SK-N-SH (cell line): ENCODE measurements around the gene NBR1. TPM values are rescaled to one million over a fixed set of nuclear protein-coding genes. Genes with fewer than 3 reads are reported as not detected.
"Not testable (repeated sequence)": the region's sequence is repeated elsewhere in the genome, so short reads cannot be mapped to it uniquely, and the experiment has no call there.

ENCODE experiments used
- CTCF ChIA-PET: fragments of 300-600, 350-600 bp; formaldehyde crosslinking; extraction: SDS; loops from one replicate; lab custom pipeline; 2021; lab: Yijun Ruan, JAX
- POLR2A ChIA-PET: fragments of 350-600 bp; sonication (Branson Sonifier 250); formaldehyde crosslinking; extraction: SDS; loops from one replicate; lab custom pipeline; 2020; ENCODE audit warnings: antibody characterized with exemption, inconsistent platforms; lab: Yijun Ruan, JAX
- DNase-seq: peaks from one replicate; pipeline ENCODE4 v3.0.0; 2012
- H2AFZ ChIP-seq: fragments of 200-600 bp; sonication (generic); 2 replicates; pipeline ENCODE4 v1.8.1; 2016; ENCODE audit warnings: antibody characterized with exemption, mild to moderate bottlenecking, low read depth
- H3F3A ChIP-seq: fragments of 200-600 bp; sonication (generic); replicated peaks from 2 replicates; pipeline ENCODE3; 2016; ENCODE audit warnings: antibody characterized with exemption, mild to moderate bottlenecking; ENCODE audit not compliant: insufficient read depth
- H3K27ac ChIP-seq, 2 experiments: fragments of 200-500 bp in 1 of 2; fragments of 200-600 bp in 1 of 2; sonication (Bioruptor generic) in 1 of 2; sonication (generic), shearing (Covaris generic) in 1 of 2; 2 replicates each; pipeline versions ENCODE4 v1.5.1 to v1.6.1; 2014 to 2016; ENCODE audit warnings: low read depth in 2 of 2, inconsistent platforms in 1 of 2, low read length in 1 of 2, mild to moderate bottlenecking in 1 of 2, mixed read lengths in 1 of 2
- H3K27me3 ChIP-seq: fragments of 200-600 bp; sonication (generic), shearing (Covaris generic); 2 replicates; pipeline ENCODE4 v1.6.1; 2016; ENCODE audit warnings: mixed run types; ENCODE audit not compliant: insufficient read depth
- H3K36me3 ChIP-seq, 2 experiments: fragments of 200-500 bp in 1 of 2; fragments of 200-600 bp in 1 of 2; sonication (Bioruptor generic) in 1 of 2; sonication (generic) in 1 of 2; replicated peaks in 1 of 2; 2 replicates each; pipeline versions ENCODE3 to v1.5.1; 2014 to 2016; ENCODE audit warnings: low read length in 1 of 2, mild to moderate bottlenecking in 1 of 2; ENCODE audit not compliant: insufficient read depth in 2 of 2, control insufficient read depth in 1 of 2
- H3K4me1 ChIP-seq, 2 experiments: fragments of 200-500 bp in 1 of 2; fragments of 200-600 bp in 1 of 2; sonication (Bioruptor generic) in 1 of 2; sonication (generic), shearing (Covaris generic) in 1 of 2; 2 replicates each; pipeline versions ENCODE4 v1.5.1 to v1.6.1; 2014 to 2016; ENCODE audit warnings: low read depth in 1 of 2, low read length in 1 of 2, mixed run types in 1 of 2; ENCODE audit not compliant: insufficient read depth in 2 of 2, control insufficient read depth in 1 of 2
- H3K4me2 ChIP-seq: fragments of 200-600 bp; sonication (generic), shearing (Covaris generic); 2 replicates; pipeline ENCODE4 v1.6.1; 2017; ENCODE audit warnings: mixed run types
- H3K4me3 ChIP-seq, 2 experiments: fragments of 200-500 bp in 1 of 2; fragments of 200-600 bp in 1 of 2; sonication (Bioruptor generic) in 1 of 2; sonication (generic), shearing (Covaris generic) in 1 of 2; 2 replicates each; pipeline versions ENCODE4 v1.5.1 to v1.8.1; 2014 to 2016; ENCODE audit warnings: low read depth in 2 of 2, inconsistent platforms in 1 of 2, low read length in 1 of 2, mild to moderate bottlenecking in 1 of 2, mixed read lengths in 1 of 2, moderate library complexity in 1 of 2
- H3K79me2 ChIP-seq: fragments of 200-600 bp; sonication (generic); 2 replicates; pipeline ENCODE4 v1.8.1; 2017; ENCODE audit warnings: mild to moderate bottlenecking; ENCODE audit not compliant: insufficient read depth
- H3K9ac ChIP-seq: fragments of 200-600 bp; sonication (generic); 2 replicates; pipeline ENCODE4 v1.6.1; 2017; ENCODE audit warnings: mixed run types
- H3K9me2 ChIP-seq: fragments of 200-600 bp; sonication (generic); 2 replicates; pipeline ENCODE4 v1.6.1; 2017; ENCODE audit warnings: mixed run types
- H3K9me3 ChIP-seq: fragments of 200-600 bp; sonication (generic); 2 replicates; pipeline ENCODE4 v1.6.1; 2017; ENCODE audit warnings: mixed run types, mild to moderate bottlenecking, moderate library complexity
- H4K20me1 ChIP-seq: fragments of 200-600 bp; sonication (generic); 2 replicates; pipeline ENCODE4 v1.6.1; 2017; ENCODE audit warnings: mild to moderate bottlenecking, mixed run types; ENCODE audit not compliant: insufficient read depth
- EP300 ChIP-seq, 2 experiments: IDR thresholded peaks; 2 replicates each; pipeline versions ENCODE4 v1.4.0 to v1.6.1; 2012; ENCODE audit warnings: borderline replicate concordance in 1 of 2, low read depth in 1 of 2, low read length in 1 of 2
- FOSL2 ChIP-seq: IDR thresholded peaks from 2 replicates; pipeline ENCODE4 v1.4.0; 2012; ENCODE audit warnings: low read depth, mild to moderate bottlenecking, moderate library complexity, borderline replicate concordance
- FOXJ3 ChIP-seq: sonication (generic); formaldehyde crosslinking; IDR thresholded peaks from 2 replicates; pipeline ENCODE4 v1.5.1; 2020; ENCODE audit warnings: mild to moderate bottlenecking, missing genetic modification reagents
- GABPA ChIP-seq: IDR thresholded peaks from 2 replicates; pipeline ENCODE4 v1.4.0; 2012; ENCODE audit warnings: low read depth, mild to moderate bottlenecking
- MAX ChIP-seq: IDR thresholded peaks from 2 replicates; pipeline ENCODE4 v1.4.0; 2012; ENCODE audit warnings: low read depth
- MEF2A ChIP-seq: IDR thresholded peaks from 2 replicates; pipeline ENCODE4 v1.4.0; 2012; ENCODE audit warnings: low read depth, borderline replicate concordance
- MXI1 ChIP-seq: IDR thresholded peaks from 2 replicates; pipeline ENCODE4 v1.6.1; 2012; ENCODE audit warnings: mild to moderate bottlenecking, low read depth, low read length, improper control_type of control experiment
- NFIC ChIP-seq: IDR thresholded peaks from 2 replicates; pipeline ENCODE4 v1.4.0; 2012; ENCODE audit warnings: borderline replicate concordance
- RAD21 ChIP-seq: IDR thresholded peaks from 2 replicates; pipeline ENCODE4 v1.6.1; 2012; ENCODE audit warnings: mild to moderate bottlenecking, low read length
- RCOR1 ChIP-seq: fragments of 150-350 bp; IDR thresholded peaks from 2 replicates; pipeline ENCODE4 v1.6.1; 2017; ENCODE audit warnings: antibody characterized with exemption, low read length
- REST ChIP-seq: IDR thresholded peaks from 2 replicates; pipeline ENCODE4 v1.6.1; 2012; ENCODE audit warnings: mild to moderate bottlenecking, low read depth, low read length, moderate library complexity
- RXRA ChIP-seq: IDR thresholded peaks from 2 replicates; pipeline ENCODE4 v1.4.0; 2012; ENCODE audit warnings: low read depth, mild to moderate bottlenecking, borderline replicate concordance
- SMC3 ChIP-seq: IDR thresholded peaks from 2 replicates; pipeline ENCODE4 v1.6.1; 2012; ENCODE audit warnings: low read depth, low read length, improper control_type of control experiment
- YY1 ChIP-seq: IDR thresholded peaks from 2 replicates; pipeline ENCODE4 v1.4.0; 2012; ENCODE audit warnings: low read depth, mild to moderate bottlenecking
- WGBS: methylation state at CpG from one replicate; pipeline ENCODE4 v1.1.6; 2017; ENCODE audit warnings: low lambda C conversion rate; 5-methylcytosine and 5-hydroxymethylcytosine counted together
- polyA plus RNA-seq, 3 experiments: library from polyadenylated mRNA; depleted of rRNA; stranded (reverse); fragments of >200 nt; gene quantifications; 2 replicates each; pipeline ENCODE4 v1.2.3, GENCODE V29; 2012
- TF ChIP-seq, protein P1 (sequence below): IDR thresholded peaks from 2 replicates; pipeline ENCODE4; 2012

Gene NBR1
- polyA plus RNA-seq, 1 of the 3 experiments (the other 2 are of a cell fraction) = 41.4 TPM

GRCh38 chr17:43129671-43130010, 41.4 kb upstream of the NBR1 start (continued):
- TF ChIP-seq REST (no peak), GABPA (no peak), RCOR1 (no peak), RAD21 (no peak), SMC3 (no peak)

DNA sequence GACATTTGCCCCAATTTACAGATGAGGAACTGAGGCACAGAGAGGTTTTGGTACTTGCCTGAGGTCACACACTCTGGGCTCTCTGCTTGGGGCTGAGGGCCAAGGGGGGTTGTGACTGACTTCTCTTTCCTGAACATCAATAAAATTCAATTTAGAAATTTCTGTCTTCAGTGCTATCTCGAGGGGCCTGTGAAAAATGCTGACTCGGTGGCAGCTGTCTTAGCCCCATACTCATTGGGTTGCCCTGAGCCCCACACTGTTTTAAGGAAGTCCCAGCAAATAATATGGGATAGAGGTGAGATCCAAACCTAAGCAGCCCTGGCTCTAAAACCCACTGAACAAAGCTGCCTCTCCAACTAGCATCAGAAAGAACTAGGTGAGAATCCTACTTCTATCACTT, 38.9 kb upstream of the NBR1 start:
- 67% methylated on average over 2 of the region's 2 CpGs for WGBS
- H3K27ac ChIP-seq = no peak overlapping the region

DNA sequence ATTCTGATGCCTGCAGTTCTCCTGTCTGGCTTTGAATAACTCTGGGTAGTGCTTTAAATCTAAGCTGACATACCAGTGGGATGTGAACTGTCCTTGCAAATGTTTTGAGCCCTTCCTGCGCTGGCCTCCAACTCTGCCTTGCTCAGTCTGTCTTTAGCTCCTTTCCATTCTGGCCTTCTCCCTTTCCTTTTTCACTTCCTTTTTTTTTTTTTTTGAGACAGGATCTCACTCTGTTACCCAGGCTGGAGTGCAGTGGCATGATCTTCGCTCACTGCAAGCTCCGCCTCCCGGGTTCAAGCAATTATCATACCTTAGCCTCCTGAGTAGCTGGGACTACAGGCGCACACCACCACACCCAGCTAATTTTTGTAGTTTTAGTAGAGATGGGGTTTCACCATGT, 37.6 kb upstream of the NBR1 start:
- H3K4me3 ChIP-seq, H4K20me1 ChIP-seq, DNase-seq, H3K9me3 ChIP-seq, H3K4me2 ChIP-seq, H3K9ac ChIP-seq, H2AFZ ChIP-seq, H3K4me1 ChIP-seq, CTCF ChIA-PET, H3K9me2 ChIP-seq, H3K27ac ChIP-seq, H3K27me3 ChIP-seq: not testable (repeated sequence)
- peaks cover 13 to 34% of the 10 kb centered on the region in 2 experiments for H3K36me3 ChIP-seq
- H3F3A ChIP-seq = peaks cover 11% of the 10 kb centered on the region
- 92% methylated on average over 5 of the region's 5 CpGs for WGBS
- POLR2A ChIA-PET = interaction anchor here (0.6 kb wide), 1 partner anchor 71 kb away, joined by 4 read pairs; no protein-coding TSS in a partner anchor
- H3K79me2 ChIP-seq = peaks cover 30% of the 10 kb centered on the region; the same call in 1 of the 2 replicates

More for the DNA sequence above, 38.9 kb upstream of the NBR1 start:
- POLR2A ChIA-PET = interaction anchor here (0.7 kb wide), 1 partner anchor 18 kb away, joined by 12 read pairs; no protein-coding TSS in a partner anchor
- no peaks in the 10 kb centered on the region for H3K27me3 ChIP-seq
- no peak for TF ChIP-seq YY1
- no peak for TF ChIP-seq MAX
- no peak for TF ChIP-seq RXRA
- no peak for TF ChIP-seq FOXJ3
- TF ChIP-seq, protein P1, sequence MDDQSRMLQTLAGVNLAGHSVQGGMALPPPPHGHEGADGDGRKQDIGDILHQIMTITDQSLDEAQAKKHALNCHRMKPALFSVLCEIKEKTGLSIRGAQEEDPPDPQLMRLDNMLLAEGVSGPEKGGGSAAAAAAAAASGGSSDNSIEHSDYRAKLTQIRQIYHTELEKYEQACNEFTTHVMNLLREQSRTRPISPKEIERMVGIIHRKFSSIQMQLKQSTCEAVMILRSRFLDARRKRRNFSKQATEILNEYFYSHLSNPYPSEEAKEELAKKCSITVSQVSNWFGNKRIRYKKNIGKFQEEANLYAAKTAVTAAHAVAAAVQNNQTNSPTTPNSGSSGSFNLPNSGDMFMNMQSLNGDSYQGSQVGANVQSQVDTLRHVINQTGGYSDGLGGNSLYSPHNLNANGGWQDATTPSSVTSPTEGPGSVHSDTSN = no peak
- TF ChIP-seq FOSL2 = no peak
- TF ChIP-seq MXI1 = no peak
- TF ChIP-seq RAD21 = no peak
- TF ChIP-seq NFIC = no peak
- no peak for TF ChIP-seq MEF2A
- no peak for TF ChIP-seq EP300 (IDR thresholded peaks at IDR 0.05; ENCODE audit: borderline replicate concordance in 1 of 2, low read depth in 1 of 2, low read length in 1 of 2)
- TF ChIP-seq REST = no peak
- no peaks in the 10 kb centered on the region for H3K9me2 ChIP-seq
- no peak overlapping the region for H2AFZ ChIP-seq
- H3K4me1 ChIP-seq = no peaks in the 10 kb centered on the region; a peak in 1 of 4 replicates
- DNase-seq = no peak
- H4K20me1 ChIP-seq = no peaks in the 10 kb centered on the region
- H3K36me3 ChIP-seq = peaks cover 15 to 39% of the 10 kb centered on the region in 2 experiments
- peaks cover 44% of the 10 kb centered on the region for H3K79me2 ChIP-seq
- CTCF ChIA-PET = interaction anchor here (0.6 kb wide), 1 partner anchor 9 kb away, joined by 3 read pairs; no protein-coding TSS in a partner anchor
- peaks cover 11% of the 10 kb centered on the region for H3F3A ChIP-seq
- H3K4me3 ChIP-seq = no peak overlapping the region
- no peak overlapping the region for H3K4me2 ChIP-seq
- no peaks in the 10 kb centered on the region for H3K9me3 ChIP-seq
- H3K9ac ChIP-seq = no peak overlapping the region
